Measurements from ENCODE around the gene ANKFY1. TPM values are rescaled to one million over a fixed set of nuclear protein-coding genes. Genes with fewer than 3 reads are reported as not detected.

ANKFY1 gene
- total and polyA plus RNA-seq, 9 of the 15 experiments (the other 6 are each of a cell fraction or from before 2014, with no cell fraction given), result 4.3 to 25.6 (median 12.2) TPM

- Histone ChIP-seq H3K79me2 (ENCODE audit: control insufficient read depth, insufficient read depth, low read length) (no peaks in the 10 kb centered on the region), H3K4me3 (no peak overlapping the region), H3K27me3 (ENCODE audit: control insufficient read depth in 2 of 2, insufficient read depth in 2 of 2, low read length in 2 of 2) (no peaks in the 10 kb centered on the region), H3K4me1 (replicated peaks in 1 of 2; ENCODE audit: control insufficient read depth in 2 of 2, insufficient read depth in 2 of 2, low read length in 2 of 2) (no peaks in the 10 kb centered on the region; a peak in 1 of 5 replicates), H4K20me1 (replicated peaks; ENCODE audit: control insufficient read depth, insufficient read depth, low read length) (0 out of 2 replicates have a peak, but pooled peaks cover 3% of the 10 kb centered on the region), H3K4me2 (ENCODE audit: insufficient read depth, low read length) (no peak overlapping the region), H2AFZ (ENCODE audit: low read depth, low read length) (no peak overlapping the region), H3K9me1 (ENCODE audit: control insufficient read depth, insufficient read depth, low read length) (no peaks in the 10 kb centered on the region), H3K9me3 (replicated peaks; ENCODE audit: control insufficient read depth, insufficient read depth, low read depth, low read length) (no peaks in the 10 kb centered on the region), H3K27ac (ENCODE audit: extremely low read depth, low read depth, low read length) (no peak overlapping the region), H3K36me3 (ENCODE audit: control insufficient read depth, insufficient read depth, low read length) (peaks cover 43% of the 10 kb centered on the region), H3K9ac (ENCODE audit: insufficient read depth in 1 of 2, low read depth in 2 of 2, low read length in 2 of 2) (no peak overlapping the region)
- ChIA-PET POLR2A (no interaction called here), CTCF (ENCODE audit: low intra/inter-chr PET ratio) (no interaction called here)
- no TSS peak for BruUV-seq (replicated peaks)
- intact Hi-C loops (cut with micrococcal nuclease), result loop anchor here (5.0 kb wide), 1 partner anchor 211 kb away; no protein-coding TSS in a partner anchor
- DNase-seq (ENCODE audit: extremely low read depth in 1 of 4, low spot score in 3 of 4) (no peak), ATAC-seq (no peak), FAIRE-seq (no peak)
- in situ Hi-C loops (cut with MboI), result loop anchor here (10.0 kb wide), 1 partner anchor 214 kb away; no protein-coding TSS in a partner anchor
- 96% methylated on average over 4 of the region's 4 CpGs for WGBS (ENCODE audit: insufficient coverage, low coverage, missing lambda C conversion rate)
- TF ChIP-seq RBM17 (IDR thresholded peaks at IDR 0.05; ENCODE audit: borderline replicate concordance, low read depth, low read length) (no peak), KDM2B (CRISPR knock-in tag; IDR thresholded peaks at IDR 0.05) (no peak), SIX5 (IDR thresholded peaks at IDR 0.05; ENCODE audit: borderline replicate concordance in 1 of 2, insufficient read depth in 1 of 2, low read depth in 1 of 2, low read length in 2 of 2) (no peak)
Observed at GRCh38 chr17:4201226-4201625, 62.6 kb downstream of the ANKFY1 start.

DNA sequence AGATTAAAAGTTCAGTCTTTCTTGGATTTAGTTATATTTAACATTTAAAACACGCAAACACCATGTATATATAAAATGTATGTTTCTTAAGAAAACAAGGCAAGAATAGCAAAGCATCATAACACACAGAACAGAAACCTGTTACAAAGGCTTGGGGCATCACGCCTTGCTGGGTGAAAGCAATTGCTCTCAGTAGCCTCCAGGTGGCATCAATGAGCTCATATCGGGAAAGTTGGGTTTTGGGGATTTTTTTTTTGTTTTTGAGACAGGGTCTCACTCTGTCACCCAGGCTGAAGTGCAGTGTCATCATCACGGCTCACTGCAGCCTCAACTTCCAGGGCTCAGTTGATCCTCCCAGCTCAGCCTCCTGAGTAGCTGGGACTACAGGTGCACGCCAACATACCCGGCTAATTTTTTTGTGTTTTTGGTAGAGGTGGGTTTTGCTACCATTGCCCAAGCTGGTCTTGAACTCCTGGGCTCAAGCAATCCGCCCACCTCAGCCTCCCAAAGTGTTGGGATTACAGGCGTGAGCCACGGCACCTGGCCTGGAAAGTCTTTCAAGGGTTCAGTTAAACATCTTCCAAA, 63.9 kb downstream of the ANKFY1 start:
- intact Hi-C loops (cut with micrococcal nuclease), result loop anchor here (1.0 to 5.0 kb wide), 2 partner anchors 166 to 212 kb away; partner anchors contain the start of gene UBE2G1
- peak in 1 of 2 experiments; percentile 39; a peak in 2 of 4 replicates for TF ChIP-seq RAD21 (CRISPR knock-in tag; conservative IDR thresholded peaks at IDR 0.05 in 1 of 2, IDR thresholded peaks at IDR 0.05 in 1 of 2)
- no peak for TF ChIP-seq TFAP4 (CRISPR knock-in tag; IDR thresholded peaks at IDR 0.05; ENCODE audit: borderline replicate concordance)
- TF ChIP-seq CTCF (IDR thresholded peaks at IDR 0.05 in 2 of 3, conservative IDR thresholded peaks at IDR 0.05 in 1 of 3; ENCODE audit: insufficient read depth in 2 of 3, low read depth in 1 of 3, low read length in 3 of 3), result peak; percentile 62 to 69 (median 63)
- TF ChIP-seq, protein P1, sequence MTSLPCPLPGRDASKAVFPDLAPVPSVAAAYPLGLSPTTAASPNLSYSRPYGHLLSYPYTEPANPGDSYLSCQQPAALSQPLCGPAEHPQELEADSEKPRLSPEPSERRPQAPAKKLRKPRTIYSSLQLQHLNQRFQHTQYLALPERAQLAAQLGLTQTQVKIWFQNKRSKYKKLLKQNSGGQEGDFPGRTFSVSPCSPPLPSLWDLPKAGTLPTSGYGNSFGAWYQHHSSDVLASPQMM (CRISPR knock-in tag; IDR thresholded peaks at IDR 0.05), result no peak
- no peak for TF ChIP-seq ZNF511 (CRISPR knock-in tag; IDR thresholded peaks at IDR 0.05)
- TF ChIP-seq ZNF316 (IDR thresholded peaks at IDR 0.05), result peak; percentile 30; the same call in 1 of the 2 replicates

More for the DNA sequence above, 63.9 kb downstream of the ANKFY1 start:
- ATAC-seq (peak; percentile 66), FAIRE-seq (peak; percentile 84), DNase-seq (ENCODE audit: extremely low read depth in 1 of 4, low spot score in 3 of 4) (peak; percentile 51 to 57 (median 54))
- ChIA-PET CTCF (ENCODE audit: low intra/inter-chr PET ratio) (interaction anchor here (0.6 to 1.8 kb wide), 5 partner anchors 16 to 500 kb away, joined by 3 to 12 read pairs (median 4); no protein-coding TSS in a partner anchor), POLR2A (interaction anchor here (0.7 to 1.2 kb wide), 3 partner anchors 12 to 320 kb away, joined by 3 to 4 read pairs (median 3); no protein-coding TSS in a partner anchor)
- no peaks in the 10 kb centered on the region for H3K27me3 ChIP-seq (ENCODE audit: control insufficient read depth in 2 of 2, insufficient read depth in 2 of 2, low read length in 2 of 2)
- in situ Hi-C loops (cut with MboI), result loop anchor here (10.0 kb wide), 1 partner anchor 215 kb away; no protein-coding TSS in a partner anchor
- no TSS peak for BruUV-seq (replicated peaks)
- no peaks in the 10 kb centered on the region for H3K9me1 ChIP-seq (ENCODE audit: control insufficient read depth, insufficient read depth, low read length)
- WGBS (ENCODE audit: insufficient coverage, low coverage, missing lambda C conversion rate), result 54% methylated on average over 7 of the region's 9 CpGs
- H2AFZ ChIP-seq (ENCODE audit: low read depth, low read length), result no peak overlapping the region
- no peaks in the 10 kb centered on the region for H3K9me3 ChIP-seq (replicated peaks; ENCODE audit: control insufficient read depth, insufficient read depth, low read depth, low read length)
- peaks cover 44% of the 10 kb centered on the region for H3K36me3 ChIP-seq (ENCODE audit: control insufficient read depth, insufficient read depth, low read length)
- 0 out of 2 replicates have a peak, but pooled peaks cover 3% of the 10 kb centered on the region for H4K20me1 ChIP-seq (replicated peaks; ENCODE audit: control insufficient read depth, insufficient read depth, low read length)
- H3K9ac ChIP-seq (ENCODE audit: insufficient read depth in 1 of 2, low read depth in 2 of 2, low read length in 2 of 2), result no peak overlapping the region
- H3K4me1 ChIP-seq (replicated peaks in 1 of 2; ENCODE audit: control insufficient read depth in 2 of 2, insufficient read depth in 2 of 2, low read length in 2 of 2), result no peaks in the 10 kb centered on the region; a peak in 1 of 5 replicates
- no peak overlapping the region for H3K4me3 ChIP-seq
- no peaks in the 10 kb centered on the region for H3K79me2 ChIP-seq (ENCODE audit: control insufficient read depth, insufficient read depth, low read length)
- H3K4me2 ChIP-seq (ENCODE audit: insufficient read depth, low read length), result no peak overlapping the region
- no peak overlapping the region for H3K27ac ChIP-seq (ENCODE audit: extremely low read depth, low read depth, low read length)

Measured in K562 (cell line).